HepG2 (cell line): ENCODE results near the gene LYRM9. TPM values are rescaled to one million over a fixed set of nuclear protein-coding genes. Genes with fewer than 3 reads are reported as not detected.
A peak's percentile ranks its signal among the peaks of the same experiment; 100 is the strongest.
"Not testable (repeated sequence)": the region's sequence is repeated elsewhere in the genome, so short reads cannot be mapped to it uniquely, and the experiment has no call there.

Experiments
- ATAC-seq: fragments of 200-7000 bp; cut with Tn5 transposase; 3 replicates; pipeline ENCODE4 v1.9.1; 2020; ENCODE audit warnings: mild to moderate bottlenecking, moderate library complexity
- BruUV-seq: library from RNA; stranded (reverse); fragments of 400-500 nt; replicated peaks from 2 replicates; lab custom pipeline; 2021; lab: Mats Ljungman, UMichigan
- CTCF ChIA-PET: fragments of 300-600 bp; formaldehyde crosslinking; extraction: SDS; loops from one replicate; lab custom pipeline; 2021; ENCODE audit warnings: low total read pairs, inconsistent platforms, low intra/inter-chr PET ratio; lab: Yijun Ruan, JAX
- POLR2A ChIA-PET: fragments of 350-600 bp; sonication (Branson Sonifier 250); formaldehyde crosslinking; loops from one replicate; lab custom pipeline; 2020; ENCODE audit warnings: antibody characterized with exemption, inconsistent platforms; lab: Yijun Ruan, JAX
- DNase-seq: peaks from one replicate; pipeline ENCODE4 v3.0.0-alpha.2; 2015; ENCODE audit warnings: low spot score
- FAIRE-seq: peaks from 3 replicates; lab custom pipeline; 2011; peaks lifted over from hg19 to GRCh38; lab: Jason Lieb, UNC
- H2AFZ ChIP-seq: one replicate; pipeline ENCODE4 v1.6.1; 2011; ENCODE audit warnings: low read length, inconsistent platforms
- H3K27ac ChIP-seq: fragments of 300-600 bp; 3 replicates; pipeline ENCODE4 v1.8.0; 2011; ENCODE audit warnings: mixed run types, mild to moderate bottlenecking, mixed read lengths, low read length, inconsistent platforms; ENCODE audit not compliant: insufficient read depth; ENCODE audit errors: extremely low read length
- H3K27me3 ChIP-seq, 2 experiments: fragments of 200-600 bp in 1 of 2; 2 replicates in 1 of 2; 3 replicates in 1 of 2; pipeline versions ENCODE4 v1.6.0 to v1.8.0; 2011; ENCODE audit warnings: low read length in 2 of 2, mild to moderate bottlenecking in 2 of 2, moderate library complexity in 2 of 2, inconsistent platforms in 1 of 2; ENCODE audit not compliant: insufficient read depth in 2 of 2, control insufficient read depth in 1 of 2
- H3K36me3 ChIP-seq, 2 experiments: fragments of 200-600 bp in 1 of 2; replicated peaks in 1 of 2; 2 replicates in 1 of 2; 3 replicates in 1 of 2; pipeline versions ENCODE4 v1.5.1 to v1.8.0; 2011; ENCODE audit warnings: low read length in 2 of 2, inconsistent platforms in 1 of 2; ENCODE audit not compliant: insufficient read depth in 2 of 2, control insufficient read depth in 1 of 2
- H3K4me1 ChIP-seq: 2 replicates; pipeline ENCODE4 v1.5.1; 2012; ENCODE audit warnings: low read length, inconsistent platforms; ENCODE audit not compliant: insufficient read depth
- H3K4me2 ChIP-seq: 2 replicates; pipeline ENCODE4 v1.6.0; 2011; ENCODE audit warnings: low read depth, low read length, inconsistent platforms
- H3K4me3 ChIP-seq, 3 experiments: fragments of 200-600 bp in 1 of 3; sonication (generic), shearing (Covaris generic) in 1 of 3; replicated peaks in 1 of 3; 2 replicates each; pipeline ENCODE4 v1.5.1; 2011 to 2016; ENCODE audit warnings: low read length in 3 of 3, inconsistent platforms in 2 of 3, low read depth in 2 of 3, mild to moderate bottlenecking in 2 of 3, control low read depth in 1 of 3, mixed read lengths in 1 of 3; ENCODE audit not compliant: insufficient read depth in 1 of 3
- H3K79me2 ChIP-seq: one replicate; pipeline ENCODE4 v1.6.1; 2011; ENCODE audit warnings: low read length, inconsistent platforms; ENCODE audit not compliant: insufficient read depth
- H3K9ac ChIP-seq: 2 replicates; pipeline ENCODE4 v1.6.0; 2011; ENCODE audit warnings: mild to moderate bottlenecking, low read depth, low read length, inconsistent platforms; ENCODE audit not compliant: insufficient read depth
- H3K9me3 ChIP-seq: 2 replicates; pipeline ENCODE4 v1.5.1; 2012; ENCODE audit warnings: mild to moderate bottlenecking, low read length
- H4K20me1 ChIP-seq: 2 replicates; pipeline ENCODE4 v1.6.0; 2011; ENCODE audit warnings: inconsistent platforms, mild to moderate bottlenecking, low read length, moderate library complexity; ENCODE audit not compliant: insufficient read depth
- WGBS: methylation state at CpG from one replicate; pipeline ENCODE4 v1.1.6; 2017; ENCODE audit warnings: low lambda C conversion rate; 5-methylcytosine and 5-hydroxymethylcytosine counted together
- in situ Hi-C: cut with HindIII; loops from 2 replicates; pipeline ENCODE4 v1.10.0; 2017; ENCODE audit warnings: low pct_unique_long_range_greater_than_20kb; ENCODE audit not compliant: extremely low pct_ligation_motif_present
- intact Hi-C: fragments of 100-400 bp; cut with micrococcal nuclease; formaldehyde crosslinking; loops from one replicate; pipeline ENCODE4 v1.10.0; 2022; ENCODE audit not compliant: unreplicated experiment
- polyA plus RNA-seq, 8 experiments: library from polyadenylated mRNA; depleted of rRNA in 3 of 8; stranded (reverse) in 7 of 8; unstranded in 1 of 8; fragments of >200 nt; fragmentation: Illumina TruSeq in 4 of 8; extraction: Trizol in 4 of 8; gene quantifications; 2 replicates each; pipeline versions ENCODE4 v1.2.1 to v1.2.3, GENCODE V29; 2011 to 2016; ENCODE audit warnings: low read depth in 4 of 8, missing spikeins in 1 of 8, mixed read lengths in 1 of 8; ENCODE audit not compliant: insufficient read depth in 1 of 8
- total RNA-seq, 5 experiments: library from RNA; depleted of rRNA; stranded (reverse); fragments of >200 nt; fragmentation: Illumina TruSeq; extraction: Trizol; gene quantifications; 2 replicates each; pipeline ENCODE4 v1.2.3, GENCODE V29; 2016; ENCODE audit warnings: low read depth in 1 of 5

LYRM9 gene
- total and polyA plus RNA-seq, 2 of the 13 experiments (the other 11 are each of a cell fraction or from before 2014, with no cell fraction given), result 0.24 to 0.66 TPM

DNA sequence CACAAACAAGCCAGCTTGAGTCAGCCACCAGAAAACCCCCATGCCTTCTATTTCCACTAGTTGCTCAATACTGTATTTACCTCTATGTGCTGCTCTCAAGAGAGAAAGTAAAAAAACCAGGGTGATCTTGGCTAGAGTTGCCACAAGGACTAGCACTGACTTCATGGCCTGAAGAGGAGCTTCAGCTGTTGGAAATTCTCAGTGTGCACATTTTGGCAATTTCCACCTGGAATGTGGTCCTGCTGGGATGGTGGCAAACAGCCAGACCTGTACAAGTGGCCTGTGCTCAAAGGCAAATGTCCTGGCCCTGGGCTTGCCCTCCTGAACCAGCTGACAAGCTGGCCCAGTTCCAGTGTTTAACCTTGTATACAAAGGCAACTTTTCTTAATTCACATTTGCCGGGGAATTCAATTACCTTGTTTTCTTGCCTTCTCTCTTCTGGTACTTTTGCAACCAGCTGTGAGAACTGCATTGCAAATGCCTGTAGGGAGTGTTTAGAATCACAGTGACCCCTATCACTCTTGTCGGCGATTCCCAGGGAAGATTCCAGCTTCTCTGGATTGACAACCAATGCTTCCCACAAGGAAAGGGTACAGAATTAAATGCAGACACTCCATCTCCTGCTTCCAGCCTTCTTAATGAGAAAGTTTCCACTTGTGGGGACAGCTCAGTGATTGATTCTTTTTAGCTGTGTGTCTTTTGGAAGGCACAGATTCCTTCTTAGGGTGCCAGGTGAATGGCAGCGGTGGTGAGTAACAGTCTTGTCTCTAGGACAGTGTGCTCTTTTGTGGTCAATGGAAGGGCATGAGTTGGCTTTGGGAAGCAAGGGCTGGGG is 53.4 kb downstream of the LYRM9 start:
- in situ Hi-C loops, H3K79me2 ChIP-seq, H3K27ac ChIP-seq, intact Hi-C loops, ATAC-seq, H3K36me3 ChIP-seq, H3K4me3 ChIP-seq, H3K4me1 ChIP-seq, H3K4me2 ChIP-seq, H3K9me3 ChIP-seq, BruUV-seq, CTCF ChIA-PET, DNase-seq, H3K9ac ChIP-seq, H3K27me3 ChIP-seq, H4K20me1 ChIP-seq, H2AFZ ChIP-seq, POLR2A ChIA-PET: not testable (repeated sequence)
- peak; percentile 47 for FAIRE-seq
- WGBS, result 0% methylated on average over 1 of the region's 4 CpGs

- H3K79me2 ChIP-seq, H3K9ac ChIP-seq, H2AFZ ChIP-seq, DNase-seq, BruUV-seq, POLR2A ChIA-PET, H3K27ac ChIP-seq, H4K20me1 ChIP-seq, FAIRE-seq, H3K4me3 ChIP-seq, ATAC-seq, intact Hi-C loops, H3K9me3 ChIP-seq, H3K4me1 ChIP-seq, in situ Hi-C loops, H3K4me2 ChIP-seq, H3K36me3 ChIP-seq, CTCF ChIA-PET, H3K27me3 ChIP-seq: not testable (repeated sequence)
- WGBS, result 75% methylated on average over 2 of the region's 3 CpGs
These were observed 54.6 kb downstream of the LYRM9 start for GRCh38 chr17:27838607-27839006.

GRCh38 chr17:27837769-27838168 is 55.4 kb downstream of the LYRM9 start:
- H3K4me1 ChIP-seq, in situ Hi-C loops, ATAC-seq, H2AFZ ChIP-seq, FAIRE-seq, BruUV-seq, H3K27me3 ChIP-seq, H3K79me2 ChIP-seq, H4K20me1 ChIP-seq, H3K9me3 ChIP-seq, H3K4me3 ChIP-seq, DNase-seq, H3K4me2 ChIP-seq, H3K9ac ChIP-seq, H3K27ac ChIP-seq, H3K36me3 ChIP-seq, intact Hi-C loops, CTCF ChIA-PET, POLR2A ChIA-PET: not testable (repeated sequence)
- WGBS, result 74% methylated on average over 1 of the region's 1 CpG
